HS-27A (cell line): ENCODE measurements around the gene NR4A2.

Source experiments
- DNase-seq: peaks from one replicate; pipeline ENCODE4 v3.0.0-alpha.2; 2012; ENCODE audit warnings: low read depth, missing footprints

The NR4A2 gene

DNA sequence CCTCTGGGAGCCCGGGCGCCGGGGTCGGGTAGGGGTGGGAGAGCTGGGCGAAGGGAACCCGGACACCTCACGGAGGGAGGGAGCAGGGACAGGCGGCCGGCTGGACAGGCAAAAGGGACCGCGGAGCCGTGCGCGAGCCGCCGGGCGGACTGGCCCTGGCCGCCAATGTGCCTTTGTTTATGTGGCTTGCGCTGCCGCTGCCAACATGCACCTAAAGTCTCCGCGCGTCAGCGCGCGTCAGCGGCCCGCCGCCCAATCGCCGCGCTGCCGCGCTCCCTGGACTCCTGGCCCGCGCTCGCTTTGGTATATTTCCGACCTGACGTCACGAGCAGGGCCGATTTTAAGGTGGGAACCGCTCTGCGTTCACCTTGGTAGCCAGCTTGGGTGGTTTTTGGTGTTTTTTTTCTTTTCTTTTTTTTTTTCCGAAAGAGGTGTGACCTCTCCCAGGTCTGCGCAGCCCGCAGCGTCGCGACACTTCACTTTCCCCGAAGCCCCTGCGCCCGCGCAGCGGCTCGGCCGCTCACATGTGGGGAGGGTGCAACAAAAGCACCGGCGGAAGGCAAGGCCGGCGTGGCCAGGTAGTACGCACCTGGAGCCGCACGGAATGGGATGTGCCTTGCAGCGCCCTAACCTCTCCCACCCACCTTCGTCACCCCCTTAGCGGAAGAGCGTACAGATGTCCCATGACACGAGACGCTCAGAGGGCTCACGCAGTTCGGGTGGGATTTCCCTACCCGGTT, at the start of gene NR4A2:
TSS of gene NR4A2 (minus strand) at position 188 of the 740 bp plus-strand sequence. CDS start 2,535 bp downstream, outside the sequence.
- DNase-seq = no peak

DNA sequence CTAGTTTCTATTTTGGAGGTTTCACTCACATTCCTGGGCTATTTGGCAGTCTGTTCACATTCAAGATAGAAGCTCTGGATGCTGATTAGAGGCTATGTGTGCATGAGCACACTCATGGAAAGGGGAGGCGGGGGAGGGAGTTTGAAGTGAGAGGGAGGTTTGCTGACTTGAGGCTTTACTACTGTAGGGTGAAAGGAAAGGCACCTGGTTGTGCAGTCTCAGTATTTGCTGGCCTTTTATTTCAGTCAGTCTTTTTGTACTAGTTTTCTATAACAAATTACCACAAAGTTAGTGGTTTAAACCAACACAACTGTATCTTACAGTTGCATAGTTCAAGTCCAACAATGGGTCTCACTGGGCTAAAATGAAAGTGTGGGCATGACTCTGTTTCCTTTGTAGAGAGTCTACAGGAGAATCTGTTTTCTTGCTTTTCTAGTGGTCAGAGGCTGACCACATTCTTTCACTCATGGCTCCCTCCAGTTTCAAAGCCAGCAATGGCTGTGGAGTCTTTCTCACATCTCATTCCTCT, 47.7 kb upstream of the NR4A2 start:
- no peak for DNase-seq

DNA sequence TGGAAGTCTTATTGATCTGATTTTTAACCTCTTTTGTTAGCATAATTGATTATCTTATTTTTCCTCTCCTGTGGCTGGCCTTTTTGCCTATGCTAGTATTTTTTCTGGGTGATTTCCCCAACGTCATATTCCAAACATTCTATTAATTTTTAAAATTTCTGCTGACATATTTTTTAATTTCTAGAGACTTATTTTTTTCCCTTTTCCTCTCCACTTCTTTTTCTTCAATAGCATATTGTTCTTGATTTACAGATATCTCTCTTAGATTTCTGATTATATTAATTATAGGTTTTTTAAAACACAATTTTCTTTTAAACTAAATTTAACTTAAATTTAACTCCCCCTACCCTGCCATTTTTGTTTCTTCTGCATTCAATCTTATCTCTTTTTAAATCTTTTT, 47.2 kb upstream of the NR4A2 start:
- no peak for DNase-seq

DNA sequence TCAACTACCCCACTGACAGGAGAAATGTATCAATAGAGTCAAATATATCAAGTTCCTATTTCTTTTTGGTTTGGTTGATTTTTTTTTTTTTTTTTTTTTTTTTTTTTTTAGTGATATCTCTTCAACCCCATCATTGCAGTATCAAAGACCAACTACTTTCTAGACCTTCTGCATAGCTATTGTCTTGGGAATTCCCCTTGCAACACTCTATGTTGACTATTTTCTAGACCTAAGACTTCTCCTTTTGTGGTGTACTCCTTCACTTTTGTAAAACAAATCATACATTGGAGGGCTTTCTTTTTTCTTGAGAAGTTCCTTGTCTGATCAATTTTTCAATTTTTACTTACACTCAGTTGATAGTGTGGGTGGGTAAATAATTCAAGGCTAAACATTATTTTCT, 46.5 kb upstream of the NR4A2 start:
- DNase-seq = no peak

DNA sequence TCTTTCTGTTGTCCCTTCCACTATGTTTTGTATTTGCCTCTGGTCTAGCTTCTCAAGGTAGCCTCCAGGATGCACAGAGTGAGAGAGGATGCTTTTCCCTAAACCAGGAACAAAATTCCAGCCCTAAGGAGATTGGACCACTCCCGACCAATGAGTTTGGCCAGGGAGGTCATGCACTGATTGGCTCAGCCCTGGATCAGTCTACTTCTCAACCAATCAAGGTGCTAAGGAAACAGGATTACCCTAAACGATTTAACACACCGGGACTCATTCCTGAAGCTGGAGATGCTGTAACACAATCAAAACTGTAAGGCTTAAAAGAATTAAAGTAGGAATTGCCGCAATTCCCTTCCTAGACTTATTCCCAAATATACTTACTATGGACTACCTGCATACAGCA, 34.2 kb upstream of the NR4A2 start:
- no peak for DNase-seq

DNA sequence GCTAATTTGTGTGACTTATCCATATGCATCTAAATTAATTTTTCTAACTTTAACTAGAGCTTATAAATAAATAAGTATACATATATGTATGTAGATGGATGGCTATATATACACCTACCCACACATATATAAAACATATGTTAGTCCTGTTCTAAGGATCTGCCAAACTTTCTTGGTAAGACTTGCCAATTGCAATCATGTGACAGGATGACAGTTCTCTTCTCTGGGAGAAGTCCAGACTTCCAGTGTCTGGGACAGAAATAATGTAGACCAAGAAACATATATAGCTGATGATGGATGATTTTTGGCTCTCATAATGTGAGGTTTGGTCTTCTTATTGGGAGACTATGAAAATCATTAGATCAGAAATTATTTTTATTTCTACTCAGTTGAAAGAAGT, 30.6 kb upstream of the NR4A2 start:
- no peak for DNase-seq

DNA sequence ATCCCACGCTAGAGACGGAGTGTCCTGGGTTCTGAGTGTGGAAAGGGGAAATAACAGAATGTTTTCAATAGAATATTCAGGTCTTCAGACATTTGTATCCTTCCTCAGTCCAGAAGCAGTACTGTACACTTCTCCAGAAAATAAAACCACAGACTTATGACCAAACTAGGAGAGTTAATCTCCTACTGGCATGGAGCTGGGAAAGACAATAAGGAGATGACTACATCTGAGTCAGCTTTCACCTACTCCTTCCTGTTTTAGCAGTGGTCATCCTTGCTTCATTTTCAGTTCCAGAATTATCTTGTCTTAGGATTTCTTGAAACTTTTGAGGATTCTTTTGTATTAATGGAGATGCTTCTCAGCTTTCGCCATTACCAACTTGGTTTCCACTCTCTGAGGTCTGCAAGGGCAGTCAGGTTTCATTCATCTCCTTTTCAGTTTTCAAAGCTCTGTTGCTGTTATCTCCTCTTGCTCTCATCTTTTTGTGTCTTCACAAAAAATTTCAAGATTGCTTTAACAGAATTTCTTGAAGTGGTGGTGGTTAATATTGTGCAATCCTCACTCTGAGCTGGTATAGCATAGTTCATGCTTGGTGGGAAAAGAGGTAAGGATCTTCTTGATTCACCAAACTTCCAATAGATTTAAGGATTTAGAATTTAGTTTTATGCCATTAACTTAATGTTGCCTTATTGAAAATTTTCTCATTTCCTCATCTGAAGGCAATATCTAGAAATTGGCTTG, 23.7 kb upstream of the NR4A2 start:
- no peak for DNase-seq

DNA sequence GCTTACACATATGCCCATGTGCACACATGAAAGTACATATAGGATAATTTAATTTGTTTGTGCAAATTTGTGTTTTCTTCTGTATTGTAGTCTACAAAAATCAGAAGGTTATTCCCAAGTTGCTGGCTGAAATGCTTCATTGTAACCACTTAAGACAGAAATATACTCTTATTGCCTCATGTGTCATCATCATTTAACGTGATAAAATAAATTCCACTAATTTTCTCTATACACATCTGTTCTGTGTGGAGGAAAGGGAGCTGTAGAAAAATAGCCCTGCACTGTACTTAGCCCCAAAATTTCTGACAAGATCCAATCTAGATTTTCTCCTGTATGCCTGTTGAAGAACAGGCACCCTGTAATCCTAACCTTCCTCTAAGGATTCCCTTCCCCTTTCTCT, 20.4 kb upstream of the NR4A2 start:
- no peak for DNase-seq

DNA sequence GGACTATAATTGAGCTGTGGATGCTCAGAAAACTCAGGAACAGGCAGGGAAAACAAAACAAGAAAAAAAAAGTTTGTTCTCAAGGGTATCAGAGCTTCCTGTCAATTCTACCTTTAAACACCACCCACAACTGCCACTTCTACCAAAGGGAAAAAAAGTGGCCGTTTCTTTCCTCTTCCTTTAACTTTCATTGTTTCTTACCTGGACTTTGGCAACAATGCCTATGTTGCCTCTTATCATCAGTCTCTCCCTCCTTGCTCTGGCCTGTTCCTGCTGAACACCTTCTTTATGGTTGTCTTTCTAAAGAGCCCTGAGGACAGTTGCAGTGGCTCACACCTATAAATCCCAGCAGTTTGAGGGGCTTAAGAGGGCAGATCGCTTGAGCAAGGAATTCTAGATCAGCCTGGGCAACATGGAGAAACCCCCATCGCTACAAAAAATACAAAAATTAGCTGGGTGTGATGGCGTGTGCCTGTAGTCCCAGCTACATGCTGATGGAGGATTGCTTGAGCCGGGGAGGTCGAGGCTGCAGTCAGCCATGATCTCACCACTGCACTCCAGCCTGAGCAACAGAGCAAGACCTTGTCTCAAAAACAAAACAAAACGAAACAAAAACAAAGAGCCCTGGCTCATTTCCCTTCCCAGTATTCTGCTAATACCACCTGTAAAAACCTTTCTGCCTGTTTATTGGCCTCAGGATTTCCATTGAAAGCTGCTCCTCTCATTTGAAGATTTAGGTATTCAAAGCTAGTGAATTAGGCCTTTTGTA, 18.0 kb upstream of the NR4A2 start:
- no peak for DNase-seq

DNA sequence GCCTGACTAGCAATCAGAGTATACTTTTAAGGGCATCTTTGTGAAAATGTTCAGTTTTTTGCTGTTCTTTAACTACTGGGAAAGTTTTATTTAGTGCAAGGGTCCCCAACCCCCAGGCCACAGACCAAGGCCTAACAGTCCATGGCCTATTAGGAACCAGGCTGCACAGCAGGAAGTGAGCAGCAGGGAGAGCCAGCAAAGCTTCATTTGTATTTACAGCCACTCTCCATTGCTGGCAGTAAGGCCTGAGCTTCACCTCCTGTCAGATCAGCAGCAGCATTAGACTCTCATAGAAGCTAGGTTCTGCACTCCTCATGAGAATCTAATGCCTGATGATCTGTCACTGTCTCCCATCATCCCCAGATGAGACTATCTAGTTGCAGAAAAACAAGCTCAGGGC, 17.1 kb upstream of the NR4A2 start:
- no peak for DNase-seq

DNA sequence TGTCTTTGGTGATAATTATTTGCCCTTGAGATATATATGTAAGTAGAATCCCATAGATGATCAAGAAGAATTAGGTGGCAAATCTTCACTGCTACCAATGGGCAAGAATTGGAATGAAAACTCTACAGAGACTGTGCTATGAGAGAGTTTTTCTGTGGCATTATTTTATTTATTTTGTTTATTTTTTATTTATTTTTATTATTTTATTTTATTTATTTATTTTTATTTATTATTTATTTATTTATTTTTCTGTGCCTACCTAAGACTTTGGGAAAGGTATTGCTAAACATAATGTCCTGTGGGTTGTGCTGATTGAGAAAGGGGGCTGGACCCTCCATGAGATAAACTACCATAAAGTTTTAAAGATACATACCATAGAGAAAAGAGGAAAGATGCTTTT, 16.6 kb upstream of the NR4A2 start:
- no peak for DNase-seq

DNA sequence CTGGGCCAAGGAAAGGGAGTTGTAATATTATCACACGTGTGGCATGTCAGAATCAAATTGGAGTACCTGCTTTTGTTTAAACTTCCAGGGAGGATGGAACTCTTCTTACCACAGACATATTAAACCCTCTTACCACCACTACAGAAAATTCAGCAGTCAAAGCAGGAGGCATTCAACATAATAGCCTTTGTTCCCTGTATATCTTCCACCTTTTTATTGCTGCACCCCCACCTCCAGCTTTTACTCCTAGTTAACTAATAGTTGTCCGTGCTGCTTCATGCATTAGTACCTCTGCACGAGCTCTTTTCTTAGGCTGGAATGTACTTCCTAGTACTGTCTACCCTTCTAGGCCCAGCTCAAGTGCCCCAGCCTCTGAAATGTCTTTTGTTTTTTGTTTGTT, 14.9 kb upstream of the NR4A2 start:
- DNase-seq = no peak

DNA sequence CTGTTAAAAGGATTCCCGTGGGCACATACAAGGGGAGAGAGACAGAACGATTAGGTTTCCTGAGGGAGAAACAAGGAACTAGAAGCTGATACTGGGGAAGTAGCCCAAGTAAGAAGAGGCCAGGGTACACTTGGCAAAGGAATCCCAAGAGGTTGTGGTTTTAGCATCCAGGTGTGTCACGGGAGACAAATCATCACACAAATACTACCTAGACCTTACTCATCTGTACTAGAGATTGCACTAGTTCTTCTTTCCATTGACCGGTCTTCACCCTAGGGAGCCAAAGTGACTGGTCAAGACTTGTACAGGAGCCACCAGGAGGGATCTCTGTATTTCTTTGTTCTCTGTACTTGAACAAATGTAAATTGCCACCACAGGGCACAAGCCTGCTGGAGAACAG, 14.2 kb upstream of the NR4A2 start:
- DNase-seq = no peak

DNA sequence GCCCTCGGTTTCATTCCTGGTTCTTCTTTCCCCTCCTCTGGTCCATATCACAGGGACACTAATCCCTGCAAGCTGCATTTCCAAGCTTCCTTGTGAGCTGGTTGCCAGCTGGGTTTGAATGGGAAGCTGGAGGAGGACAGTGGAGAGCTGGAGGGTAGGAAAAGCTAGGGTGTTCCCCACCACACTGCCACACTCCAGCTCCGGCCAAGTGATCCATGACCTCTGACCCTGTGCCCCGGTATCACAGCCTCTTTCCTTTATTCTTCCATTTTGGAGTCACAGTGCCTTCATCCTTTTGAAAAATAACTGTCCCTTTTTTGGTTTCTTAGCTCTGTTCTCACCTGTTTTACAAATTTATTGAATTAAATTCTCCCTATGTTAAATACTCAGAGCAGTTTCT, 13.1 kb upstream of the NR4A2 start:
- no peak for DNase-seq

DNA sequence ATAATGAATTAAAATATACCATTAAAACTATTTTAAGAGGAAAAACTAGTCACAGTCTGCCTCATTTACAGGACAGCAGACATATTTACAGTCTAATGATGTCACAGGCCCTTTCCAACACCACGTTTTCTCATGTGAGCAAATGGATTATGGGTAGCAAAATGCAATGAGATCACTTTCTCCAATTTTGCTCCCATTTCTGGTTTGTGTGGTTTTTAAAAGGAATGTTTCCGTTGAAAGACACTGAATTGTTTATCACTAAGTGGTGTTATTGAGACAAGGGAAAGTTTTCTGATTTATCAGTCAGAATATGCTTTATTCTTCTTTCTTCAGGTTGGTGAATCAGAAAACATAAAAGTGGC, 11.4 kb upstream of the NR4A2 start:
- DNase-seq = no peak

DNA sequence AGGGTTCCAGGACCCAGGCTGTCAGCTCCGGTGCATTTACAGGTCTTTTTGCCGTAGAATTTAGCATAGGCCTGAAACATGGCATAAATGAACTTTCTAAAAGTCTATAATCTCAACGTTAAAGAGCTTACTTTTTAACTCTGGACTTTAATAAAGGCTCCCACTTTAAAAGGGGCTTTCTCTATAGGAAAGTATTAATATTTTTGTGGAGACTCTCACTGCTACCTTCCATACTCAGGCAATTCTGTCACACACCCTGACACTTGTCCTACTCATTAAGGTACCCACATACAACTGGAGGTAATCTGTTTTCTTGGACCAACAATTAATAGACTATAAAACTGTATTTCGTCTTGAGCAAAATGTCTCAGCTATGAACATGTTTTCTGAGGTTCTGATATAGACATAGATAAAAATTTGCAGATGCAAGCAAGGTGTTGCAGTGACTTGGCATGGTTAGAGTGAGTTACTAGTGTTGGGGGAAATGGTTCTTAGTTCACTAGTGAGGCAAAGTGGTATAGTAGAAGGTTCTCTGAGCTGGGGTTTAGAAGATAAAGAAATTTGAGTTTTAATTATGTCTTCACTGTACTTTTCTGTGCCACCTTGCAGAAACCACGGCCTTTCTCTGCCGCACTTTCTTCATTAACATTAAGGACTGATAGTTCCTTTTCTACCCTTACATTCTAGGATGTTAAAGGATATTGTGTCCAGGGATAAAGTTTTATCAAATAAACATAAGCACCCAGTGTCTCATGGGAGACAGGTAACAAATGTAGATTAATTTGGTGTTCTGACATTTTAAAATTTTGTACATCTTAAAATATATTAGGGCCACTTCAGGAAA, 10.8 kb upstream of the NR4A2 start:
- no peak for DNase-seq

DNA sequence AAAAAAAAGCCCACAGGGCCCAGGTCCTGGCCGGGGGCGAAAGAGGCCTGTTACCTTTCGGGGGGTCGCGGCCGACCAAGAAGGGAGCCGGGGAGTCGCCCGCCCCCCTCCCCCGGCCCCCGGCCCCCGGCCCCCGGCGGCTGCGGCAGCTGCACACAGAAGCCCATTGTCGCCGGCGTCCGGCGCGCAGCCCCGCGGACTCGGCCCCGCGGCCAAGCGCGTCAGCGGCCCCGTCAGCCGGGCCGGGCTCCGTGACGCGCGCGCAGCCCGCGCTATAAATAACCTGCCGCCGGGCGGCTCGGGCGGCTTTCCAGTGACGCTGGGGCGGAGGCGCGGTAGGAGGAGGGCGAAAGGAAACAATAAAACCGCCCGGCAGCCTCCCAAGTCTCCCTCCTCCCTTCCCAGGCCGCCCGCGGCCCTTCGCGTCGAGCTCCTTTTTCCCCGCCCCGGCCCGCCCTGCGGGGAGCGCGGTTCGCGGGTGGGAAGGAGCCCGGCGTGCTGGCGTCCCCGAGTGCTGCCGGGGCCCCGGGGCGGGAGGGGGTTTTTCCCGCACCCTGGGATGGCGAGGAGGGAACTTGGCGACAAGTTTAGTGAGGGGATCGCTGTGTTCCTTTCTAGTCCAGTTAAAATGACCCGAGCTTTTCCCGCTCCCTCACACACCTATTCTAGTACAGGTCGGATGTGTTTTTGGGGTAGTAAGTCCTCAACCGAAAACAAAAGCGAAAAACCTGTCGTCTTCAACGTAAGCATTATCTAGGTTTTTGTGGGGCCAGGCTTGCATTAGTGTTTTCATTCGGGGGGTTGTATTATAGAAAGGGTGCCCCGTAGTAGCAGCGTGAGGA, 10.0 kb upstream of the NR4A2 start:
- DNase-seq = peak; percentile 41

DNA sequence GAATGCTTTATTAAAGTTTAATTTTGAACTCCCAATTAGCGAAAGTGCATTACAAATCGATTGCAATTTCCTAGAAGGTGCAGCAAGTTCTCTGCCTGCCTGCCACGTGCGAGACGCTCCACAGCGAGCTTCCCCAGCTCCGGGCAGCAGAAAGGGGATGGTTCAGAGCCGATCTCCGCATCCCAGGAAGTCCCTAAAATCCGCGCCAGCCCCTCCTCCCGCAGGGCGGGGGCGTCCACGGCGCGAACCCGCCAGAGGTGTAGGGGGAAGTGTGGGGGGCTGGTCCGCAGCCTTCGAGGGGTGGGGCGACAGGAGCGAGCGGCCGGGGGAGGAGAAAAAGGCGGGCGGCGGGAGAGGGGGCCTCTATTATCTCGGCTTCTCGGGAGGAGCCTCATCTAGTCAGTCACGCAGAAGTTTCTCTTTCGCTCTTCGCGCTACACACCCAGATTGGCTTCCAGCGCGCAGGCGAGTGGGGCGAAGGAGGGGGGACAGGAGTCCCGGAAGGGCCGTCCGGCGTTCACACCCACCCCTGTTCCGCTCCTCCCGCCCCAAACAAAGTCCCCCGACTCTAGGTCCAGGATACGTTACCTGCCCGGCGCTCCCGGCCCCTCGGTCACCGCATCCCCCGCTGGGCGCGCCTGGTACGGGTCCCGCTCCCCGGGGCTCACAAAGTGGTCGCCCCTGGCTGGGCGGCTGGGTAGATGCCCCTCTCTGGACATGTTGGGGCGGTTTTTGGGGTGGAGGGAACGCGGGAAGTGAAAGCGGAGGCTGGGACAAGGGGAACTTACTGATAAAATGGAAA, 9.1 kb upstream of the NR4A2 start:
- peak; percentile 49 for DNase-seq

DNA sequence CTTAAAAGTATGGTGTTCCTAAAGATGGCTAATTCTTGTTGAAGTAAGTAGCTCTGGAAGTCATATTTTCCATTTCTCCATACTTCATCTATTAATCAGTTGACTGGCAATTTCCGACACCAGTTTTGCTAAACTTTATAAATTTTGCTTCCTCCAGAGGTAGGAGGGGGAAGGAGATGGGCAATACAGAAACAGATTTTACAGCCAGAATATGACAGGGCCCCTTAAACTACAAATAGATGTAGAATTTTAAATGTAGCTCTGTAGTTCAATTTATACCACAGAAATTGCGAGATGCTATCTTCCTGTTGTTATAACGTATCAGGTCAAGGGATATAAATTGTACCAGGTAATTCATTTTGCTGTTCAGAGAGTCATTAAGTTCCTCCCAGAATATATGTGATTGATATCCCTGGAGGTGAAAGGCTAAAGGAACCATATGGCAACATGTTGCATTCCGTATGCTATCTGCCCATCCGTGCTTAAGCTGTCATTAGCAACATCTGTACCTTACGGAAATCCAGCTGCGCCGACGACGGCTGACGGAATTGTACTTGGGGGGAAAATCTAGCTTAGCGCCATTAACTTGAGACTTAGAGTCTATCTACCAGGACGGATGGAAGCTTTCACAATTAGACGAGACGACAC, 8.4 kb upstream of the NR4A2 start:
- no peak for DNase-seq

DNA sequence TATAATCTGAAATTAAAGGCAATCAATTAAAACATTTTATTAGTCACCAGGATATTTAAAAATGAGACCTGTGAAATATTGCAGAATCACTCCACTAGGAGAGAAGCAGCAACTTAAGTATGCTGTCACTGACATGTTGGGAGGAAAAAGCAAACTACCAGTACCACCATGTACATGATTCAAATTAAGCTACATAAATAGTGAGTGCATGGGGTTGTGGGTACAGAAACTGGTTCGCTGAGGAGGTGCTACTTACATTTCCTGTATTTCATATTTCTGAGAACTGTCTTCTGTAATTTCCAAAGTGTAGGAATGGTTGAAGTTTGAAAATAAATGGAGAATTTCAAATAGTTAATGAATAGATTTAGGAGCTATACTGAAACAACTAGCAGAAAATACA, 7.9 kb upstream of the NR4A2 start:
- DNase-seq = no peak
